NT2/D1 (cell line): ENCODE data around the gene INPP4B.

Source experiments
- DNase-seq: peaks from one replicate; pipeline ENCODE4 v3.0.0-alpha.2; 2011; ENCODE audit warnings: low read depth, low spot score
- H3K27me3 ChIP-seq: 2 replicates; pipeline ENCODE4 v1.6.0; 2011; ENCODE audit warnings: mild to moderate bottlenecking; ENCODE audit not compliant: insufficient read length, insufficient read depth
- H3K36me3 ChIP-seq: 2 replicates; pipeline ENCODE4 v1.6.1; 2011; ENCODE audit warnings: mild to moderate bottlenecking, low read length, mixed read lengths; ENCODE audit not compliant: insufficient read depth, insufficient read length
- H3K4me1 ChIP-seq: 2 replicates; pipeline ENCODE4 v1.5.1; 2011; ENCODE audit not compliant: insufficient read depth, insufficient read length
- H3K4me3 ChIP-seq: 2 replicates; pipeline ENCODE4 v1.5.1; 2011; ENCODE audit warnings: low read depth; ENCODE audit not compliant: insufficient read length
- H3K9ac ChIP-seq: 2 replicates; pipeline ENCODE4 v1.6.0; 2011; ENCODE audit warnings: low read depth; ENCODE audit not compliant: insufficient read length
- H3K9me3 ChIP-seq: 2 replicates; pipeline ENCODE4 v1.5.1; 2011; ENCODE audit warnings: mild to moderate bottlenecking, low read length; ENCODE audit not compliant: insufficient read depth
- SUZ12 ChIP-seq: IDR thresholded peaks from 2 replicates; pipeline ENCODE4 v1.6.1; 2011; ENCODE audit not compliant: insufficient read length, insufficient read depth; ENCODE audit errors: extremely low read depth
- YY1 ChIP-seq: IDR thresholded peaks from 2 replicates; pipeline ENCODE4 v1.6.1; 2011; ENCODE audit not compliant: insufficient read length, insufficient read depth
- ZNF274 ChIP-seq: IDR thresholded peaks from 2 replicates; pipeline ENCODE4 v1.6.1; 2011; ENCODE audit warnings: mild to moderate bottlenecking, low read depth, low read length

Gene INPP4B

GRCh38 chr4:142194905-142195304 is 651.2 kb downstream of the INPP4B start:
- Histone ChIP-seq H3K27me3 (no peaks in the 10 kb centered on the region), H3K4me1 (no peaks in the 10 kb centered on the region), H3K36me3 (no peaks in the 10 kb centered on the region), H3K9me3 (no peaks in the 10 kb centered on the region), H3K9ac (no peak overlapping the region), H3K4me3 (no peak overlapping the region)
- DNase-seq, result no peak
- TF ChIP-seq ZNF274 (no peak), YY1 (no peak), SUZ12 (no peak)

DNA sequence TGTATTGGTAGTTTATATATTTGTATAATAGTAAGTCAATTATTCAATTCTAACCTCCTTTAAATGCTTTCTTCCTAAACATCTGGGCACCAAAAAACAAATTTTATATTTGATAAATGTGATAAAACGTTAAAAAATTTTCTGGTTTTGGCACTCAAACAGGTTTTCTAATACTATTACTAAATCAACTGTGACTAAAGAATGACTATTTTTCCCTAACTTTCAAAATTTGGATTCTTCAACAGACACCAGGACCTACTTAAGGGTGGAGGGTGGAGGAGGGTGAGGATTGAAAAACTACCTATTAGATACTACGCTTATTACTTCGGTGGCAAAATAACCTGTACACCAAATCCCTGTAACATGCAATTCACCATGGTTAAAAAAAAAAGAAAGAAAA is 654.2 kb downstream of the INPP4B start:
- no peak for DNase-seq
- no peak overlapping the region for H3K4me3 ChIP-seq
- H3K36me3 ChIP-seq, result no peaks in the 10 kb centered on the region
- no peaks in the 10 kb centered on the region for H3K9me3 ChIP-seq
- H3K9ac ChIP-seq, result no peak overlapping the region
- H3K4me1 ChIP-seq, result no peaks in the 10 kb centered on the region
- H3K27me3 ChIP-seq, result no peaks in the 10 kb centered on the region
- no peak for TF ChIP-seq SUZ12
- no peak for TF ChIP-seq ZNF274
- TF ChIP-seq YY1, result no peak

DNA sequence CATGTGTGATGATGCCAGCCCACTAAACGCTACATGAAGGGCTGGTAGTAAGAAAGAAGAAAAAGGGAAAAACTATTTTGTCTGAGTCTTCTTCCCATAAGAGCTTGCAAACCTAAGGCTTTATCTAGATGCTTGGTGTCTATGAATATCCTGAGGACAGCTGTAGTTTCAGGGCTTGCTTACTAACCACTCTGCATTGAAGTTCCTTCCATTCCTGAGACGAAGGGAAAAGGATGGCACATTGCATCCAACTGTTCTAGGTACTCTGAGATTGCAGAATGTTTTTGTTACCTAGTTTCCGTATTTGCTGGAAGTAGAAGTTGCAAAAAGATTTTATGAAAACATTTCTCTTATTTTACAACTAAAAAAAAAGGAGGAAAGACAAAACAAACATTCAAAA is 665.1 kb downstream of the INPP4B start:
- no peaks in the 10 kb centered on the region for H3K36me3 ChIP-seq
- no peak for DNase-seq
- no peaks in the 10 kb centered on the region for H3K4me1 ChIP-seq
- no peak overlapping the region for H3K4me3 ChIP-seq
- H3K9me3 ChIP-seq, result no peaks in the 10 kb centered on the region
- H3K9ac ChIP-seq, result no peak overlapping the region
- no peak for TF ChIP-seq SUZ12
- TF ChIP-seq ZNF274, result no peak
- TF ChIP-seq YY1, result no peak
- no peaks in the 10 kb centered on the region for H3K27me3 ChIP-seq

GRCh38 chr4:142169216-142169615 is 676.9 kb downstream of the INPP4B start:
- DNase-seq, result no peak
- no peaks in the 10 kb centered on the region for H3K36me3 ChIP-seq
- TF ChIP-seq ZNF274 (no peak), YY1 (no peak), SUZ12 (no peak)
- H3K27me3 ChIP-seq, result no peaks in the 10 kb centered on the region
- H3K9me3 ChIP-seq, result no peaks in the 10 kb centered on the region
- H3K4me1 ChIP-seq, result no peaks in the 10 kb centered on the region
- no peak overlapping the region for H3K4me3 ChIP-seq
- no peak overlapping the region for H3K9ac ChIP-seq

- no peaks in the 10 kb centered on the region for H3K36me3 ChIP-seq
- H3K9me3 ChIP-seq, result no peaks in the 10 kb centered on the region
- no peaks in the 10 kb centered on the region for H3K27me3 ChIP-seq
- H3K9ac ChIP-seq, result no peak overlapping the region
- no peak overlapping the region for H3K4me3 ChIP-seq
- H3K4me1 ChIP-seq, result no peaks in the 10 kb centered on the region
- DNase-seq, result no peak
- no peak for TF ChIP-seq YY1
- no peak for TF ChIP-seq ZNF274
- no peak for TF ChIP-seq SUZ12
Observed at GRCh38 chr4:142168181-142168580, 677.9 kb downstream of the INPP4B start.

GRCh38 chr4:142164767-142165500 is 681.2 kb downstream of the INPP4B start:
- H3K27me3 ChIP-seq, result no peaks in the 10 kb centered on the region
- H3K36me3 ChIP-seq, result no peaks in the 10 kb centered on the region
- no peak for TF ChIP-seq YY1
- TF ChIP-seq ZNF274, result no peak
- no peak for TF ChIP-seq SUZ12
- no peak overlapping the region for H3K9ac ChIP-seq
- DNase-seq, result no peak
- no peaks in the 10 kb centered on the region for H3K4me1 ChIP-seq
- no peak overlapping the region for H3K4me3 ChIP-seq
- H3K9me3 ChIP-seq, result no peaks in the 10 kb centered on the region

GRCh38 chr4:142161086-142161485 is 685.0 kb downstream of the INPP4B start:
- Histone ChIP-seq H3K9ac (no peak overlapping the region), H3K9me3 (no peaks in the 10 kb centered on the region), H3K36me3 (no peaks in the 10 kb centered on the region), H3K4me3 (no peak overlapping the region), H3K4me1 (no peaks in the 10 kb centered on the region), H3K27me3 (no peaks in the 10 kb centered on the region)
- TF ChIP-seq YY1 (no peak), SUZ12 (no peak), ZNF274 (no peak)
- no peak for DNase-seq
